Mesenchymal stem cell (in vitro differentiated cells and primary cell): ENCODE measurements around the gene CCDC121.

Experiments
- DNase-seq: peaks from one replicate; pipeline ENCODE4 v3.0.0-alpha.2; 2013
- H2AFZ ChIP-seq: one replicate; pipeline ENCODE4 v1.6.1; 2013; ENCODE audit warnings: low read depth, mild to moderate bottlenecking, control low read depth, inconsistent platforms, low read length, moderate library complexity
- H2AK5ac ChIP-seq: 2 replicates; pipeline ENCODE4 v1.6.1; 2013; ENCODE audit warnings: low read length, moderate library complexity, mild to moderate bottlenecking, inconsistent platforms; ENCODE audit not compliant: severe bottlenecking
- H2BK120ac ChIP-seq: one replicate; pipeline ENCODE4 v1.6.1; 2013; ENCODE audit warnings: low read depth, mild to moderate bottlenecking, inconsistent platforms, low read length, moderate library complexity
- H2BK12ac ChIP-seq, 2 experiments: one replicate each; pipeline ENCODE4 v1.6.1; 2013; ENCODE audit warnings: inconsistent platforms in 2 of 2, low read length in 2 of 2, mild to moderate bottlenecking in 2 of 2, moderate library complexity in 2 of 2, control low read depth in 1 of 2
- H2BK15ac ChIP-seq: one replicate; pipeline ENCODE4 v1.6.1; 2013; ENCODE audit warnings: mild to moderate bottlenecking, low read depth, inconsistent platforms; ENCODE audit not compliant: poor library complexity, severe bottlenecking
- H2BK5ac ChIP-seq: 2 replicates; pipeline ENCODE4 v1.6.1; 2013; ENCODE audit warnings: low read depth, mild to moderate bottlenecking, low read length, control low read depth, inconsistent platforms; ENCODE audit not compliant: poor library complexity, severe bottlenecking
- H3K14ac ChIP-seq, 2 experiments: one replicate each; pipeline ENCODE4 v1.6.1; 2013; ENCODE audit warnings: inconsistent platforms in 2 of 2, low read length in 2 of 2, control low read depth in 1 of 2, mild to moderate bottlenecking in 1 of 2, moderate library complexity in 1 of 2
- H3K18ac ChIP-seq, 2 experiments: one replicate each; pipeline ENCODE4 v1.6.1; 2013; ENCODE audit warnings: inconsistent platforms in 2 of 2, low read length in 2 of 2, control low read depth in 1 of 2, low read depth in 1 of 2, mild to moderate bottlenecking in 1 of 2
- H3K23ac ChIP-seq, 2 experiments: one replicate each; pipeline ENCODE4 v1.6.1; 2013; ENCODE audit warnings: inconsistent platforms in 2 of 2, low read length in 2 of 2, mild to moderate bottlenecking in 2 of 2, moderate library complexity in 2 of 2, control low read depth in 1 of 2
- H3K27ac ChIP-seq: 2 replicates; pipeline ENCODE4 v1.5.1; 2013; ENCODE audit warnings: mild to moderate bottlenecking, moderate library complexity, low read length, control low read depth, inconsistent platforms; ENCODE audit not compliant: poor library complexity, severe bottlenecking
- H3K27me3 ChIP-seq, 2 experiments: 2 replicates each; pipeline versions ENCODE4 v1.6.1 to v1.7.0; 2013; ENCODE audit warnings: low read length in 2 of 2, mild to moderate bottlenecking in 2 of 2, moderate library complexity in 2 of 2, control low read depth in 1 of 2, inconsistent platforms in 1 of 2; ENCODE audit not compliant: control insufficient read depth in 1 of 2, insufficient read depth in 1 of 2
- H3K36me3 ChIP-seq, 2 experiments: 2 replicates each; pipeline versions ENCODE4 v1.6.1 to v1.7.0; 2013; ENCODE audit warnings: low read length in 2 of 2, control low read depth in 1 of 2, inconsistent platforms in 1 of 2, low read depth in 1 of 2, mild to moderate bottlenecking in 1 of 2; ENCODE audit not compliant: insufficient read depth in 2 of 2, control insufficient read depth in 1 of 2
- H3K4ac ChIP-seq, 2 experiments: one replicate each; pipeline ENCODE4 v1.6.1; 2013; ENCODE audit warnings: inconsistent platforms in 2 of 2, low read length in 2 of 2, mild to moderate bottlenecking in 2 of 2, moderate library complexity in 2 of 2, control low read depth in 1 of 2, low read depth in 1 of 2
- H3K4me1 ChIP-seq: 2 replicates; pipeline ENCODE4 v1.6.1; 2013; ENCODE audit warnings: low read depth, low read length, control low read depth; ENCODE audit not compliant: control insufficient read depth, insufficient read depth
- H3K4me2 ChIP-seq: 2 replicates; pipeline ENCODE4 v1.6.1; 2013; ENCODE audit warnings: low read length, mild to moderate bottlenecking, inconsistent platforms; ENCODE audit not compliant: poor library complexity, severe bottlenecking
- H3K4me3 ChIP-seq, 2 experiments: 2 replicates each; pipeline versions ENCODE4 v1.5.1 to v1.7.0; 2013; ENCODE audit warnings: low read length in 2 of 2, mild to moderate bottlenecking in 2 of 2, control low read depth in 1 of 2, low read depth in 1 of 2; ENCODE audit not compliant: insufficient read depth in 1 of 2
- H3K79me1 ChIP-seq: replicated peaks from 2 replicates; pipeline ENCODE4 v1.6.1; 2013; ENCODE audit warnings: mild to moderate bottlenecking, control low read depth, low read length, inconsistent platforms; ENCODE audit not compliant: poor library complexity, severe bottlenecking
- H3K9ac ChIP-seq: 2 replicates; pipeline ENCODE4 v1.7.0; 2013; ENCODE audit warnings: mild to moderate bottlenecking, low read length, moderate library complexity
- H3K9me3 ChIP-seq: 2 replicates; pipeline ENCODE4 v1.7.0; 2013; ENCODE audit warnings: mild to moderate bottlenecking, low read length; ENCODE audit not compliant: control insufficient read depth
- H4K8ac ChIP-seq: one replicate; pipeline ENCODE4 v1.6.1; 2013; ENCODE audit warnings: inconsistent platforms, mild to moderate bottlenecking, low read length, moderate library complexity
- H4K91ac ChIP-seq: one replicate; pipeline ENCODE4 v1.6.1; 2013; ENCODE audit warnings: mild to moderate bottlenecking, low read length, inconsistent platforms
- WGBS: methylation state at CpG from one replicate; pipeline ENCODE4 v1.1.7; 2013; ENCODE audit warnings: mixed read lengths; 5-methylcytosine and 5-hydroxymethylcytosine counted together

CCDC121 gene

GRCh38 chr2:27645197-27645596 lies 16.4 kb upstream of the CCDC121 start:
- Histone ChIP-seq H2AK5ac (no peak overlapping the region), H4K91ac (no peak overlapping the region), H3K9ac (no peak overlapping the region), H3K23ac (no peak overlapping the region), H3K4me1 (no peaks in the 10 kb centered on the region), H3K36me3 (peaks cover 31 to 86% of the 10 kb centered on the region in 2 experiments), H3K9me3 (no peaks in the 10 kb centered on the region), H3K27ac (no peak overlapping the region), H3K79me1 (peaks cover 7% of the 10 kb centered on the region), H2BK120ac (no peak overlapping the region), H4K8ac (no peak overlapping the region), H3K14ac (no peak overlapping the region), H3K27me3 (no peaks in the 10 kb centered on the region), H2AFZ (no peak overlapping the region), H3K4me2 (no peak overlapping the region), H2BK15ac (no peak overlapping the region), H3K18ac (no peak overlapping the region), H2BK12ac (no peak overlapping the region), H3K4ac (no peak overlapping the region), H3K4me3 (no peak overlapping the region), H2BK5ac (no peak overlapping the region)
- DNase-seq, result no peak

GRCh38 chr2:27640722-27641245 lies 12.0 kb upstream of the CCDC121 start:
- Histone ChIP-seq H3K36me3 (peaks cover 33 to 79% of the 10 kb centered on the region in 2 experiments), H2BK15ac (no peak overlapping the region), H3K9me3 (no peaks in the 10 kb centered on the region), H3K27me3 (no peaks in the 10 kb centered on the region), H4K8ac (no peak overlapping the region), H2AFZ (no peak overlapping the region), H3K4me2 (no peak overlapping the region), H3K23ac (no peak overlapping the region), H3K4ac (no peak overlapping the region), H2BK120ac (no peak overlapping the region), H2AK5ac (no peak overlapping the region), H3K4me3 (no peak overlapping the region), H2BK12ac (no peak overlapping the region), H3K4me1 (peaks cover 2% of the 10 kb centered on the region), H3K9ac (no peak overlapping the region), H3K79me1 (peaks cover 10% of the 10 kb centered on the region), H2BK5ac (no peak overlapping the region), H3K14ac (no peak overlapping the region), H4K91ac (no peak overlapping the region), H3K27ac (no peak overlapping the region), H3K18ac (no peak overlapping the region)
- DNase-seq, result no peak
- whole genome bisulfite sequencing, result 83% methylated on average over 2 of the region's 2 CpGs

GRCh38 chr2:27638709-27639108 lies 9.9 kb upstream of the CCDC121 start:
- Histone ChIP-seq H2BK15ac (no peak overlapping the region), H2BK5ac (no peak overlapping the region), H3K36me3 (peaks cover 29 to 83% of the 10 kb centered on the region in 2 experiments), H3K4me2 (no peak overlapping the region), H3K27me3 (no peaks in the 10 kb centered on the region), H3K9ac (peak overlapping the region; percentile 46), H3K18ac (no peak overlapping the region), H3K23ac (no peak overlapping the region), H2BK12ac (no peak overlapping the region), H3K79me1 (peaks cover 22% of the 10 kb centered on the region), H2AK5ac (no peak overlapping the region), H3K4me3 (no peak overlapping the region), H2BK120ac (no peak overlapping the region), H3K4me1 (peaks cover 2% of the 10 kb centered on the region), H4K91ac (no peak overlapping the region), H3K4ac (no peak overlapping the region), H3K9me3 (no peaks in the 10 kb centered on the region), H3K27ac (no peak overlapping the region), H4K8ac (no peak overlapping the region), H3K14ac (no peak overlapping the region), H2AFZ (no peak overlapping the region)
- no peak for DNase-seq
- WGBS, result 57% methylated on average over 3 of the region's 3 CpGs

- no peak for DNase-seq
- Histone ChIP-seq H2AFZ (no peak overlapping the region), H3K18ac (no peak overlapping the region), H3K27ac (no peak overlapping the region), H3K4me1 (peaks cover 2% of the 10 kb centered on the region), H2AK5ac (no peak overlapping the region), H4K91ac (no peak overlapping the region), H3K23ac (no peak overlapping the region), H3K36me3 (peaks cover 33 to 83% of the 10 kb centered on the region in 2 experiments), H2BK5ac (no peak overlapping the region), H3K14ac (no peak overlapping the region), H3K79me1 (peaks cover 22% of the 10 kb centered on the region), H3K9me3 (no peaks in the 10 kb centered on the region), H4K8ac (no peak overlapping the region), H2BK120ac (no peak overlapping the region), H3K4me3 (no peak overlapping the region), H3K27me3 (no peaks in the 10 kb centered on the region), H2BK15ac (no peak overlapping the region), H3K9ac (peak overlapping the region; percentile 46), H2BK12ac (no peak overlapping the region), H3K4me2 (no peak overlapping the region), H3K4ac (no peak overlapping the region)
- WGBS, result 70% methylated on average over 2 of the region's 3 CpGs
Observed at GRCh38 chr2:27638037-27638637, 9.3 kb upstream of the CCDC121 start.
